OCI-LY7 (cell line): ENCODE measurements around the gene CENPVL1. TPM values are rescaled to one million over a fixed set of nuclear protein-coding genes. Genes with fewer than 3 reads are reported as not detected.

Experiments
- BruUV-seq: library from RNA; stranded (reverse); fragments of 400-500 nt; replicated peaks from 2 replicates; lab custom pipeline; 2021; lab: Mats Ljungman, UMichigan
- CTCF ChIA-PET: fragments of 300-600 bp; sonication (Branson Sonifier 250); formaldehyde crosslinking; loops from one replicate; lab custom pipeline; 2022; ENCODE audit warnings: antibody characterized with exemption; ENCODE audit not compliant: unreplicated experiment; lab: Charles Lee
- POLR2A ChIA-PET: fragments of 300-600 bp; sonication (Branson Sonifier 250); formaldehyde crosslinking; loops from one replicate; lab custom pipeline; 2022; ENCODE audit warnings: antibody characterized with exemption; lab: Charles Lee
- DNase-seq: peaks from one replicate; pipeline ENCODE4 v3.0.0-alpha.2; 2015; ENCODE audit warnings: low spot score
- H2AFZ ChIP-seq: fragments of 200-600 bp; sonication (generic), shearing (Covaris generic); 2 replicates; pipeline ENCODE4 v1.6.1; 2014; ENCODE audit warnings: mild to moderate bottlenecking, antibody characterized with exemption, low read length, moderate library complexity
- H3K27ac ChIP-seq: fragments of 200-600 bp; sonication (generic); 2 replicates; pipeline ENCODE4 v1.5.1; 2014; ENCODE audit warnings: mixed run types, low read depth, mild to moderate bottlenecking, moderate library complexity, low read length, inconsistent platforms; ENCODE audit not compliant: poor library complexity, severe bottlenecking
- H3K36me3 ChIP-seq: fragments of 200-600 bp; sonication (generic); 2 replicates; pipeline ENCODE4 v1.6.1; 2014; ENCODE audit warnings: mild to moderate bottlenecking, antibody characterized with exemption, low read length, moderate library complexity, mixed read lengths; ENCODE audit not compliant: insufficient read depth
- H3K4me1 ChIP-seq: fragments of 200-600 bp; sonication (generic); 2 replicates; pipeline ENCODE4 v1.5.1; 2014; ENCODE audit warnings: mild to moderate bottlenecking, low read length; ENCODE audit not compliant: insufficient read depth, poor library complexity, severe bottlenecking
- H3K4me2 ChIP-seq: fragments of 200-600 bp; sonication (generic); 2 replicates; pipeline ENCODE4 v1.6.1; 2014; ENCODE audit warnings: mild to moderate bottlenecking, low read length
- H3K4me3 ChIP-seq: fragments of 200-600 bp; sonication (generic); 2 replicates; pipeline ENCODE4 v1.5.1; 2014; ENCODE audit warnings: mild to moderate bottlenecking, low read depth, low read length; ENCODE audit not compliant: poor library complexity, severe bottlenecking
- H3K79me2 ChIP-seq: fragments of 200-600 bp; sonication (generic); 2 replicates; pipeline ENCODE4 v1.6.1; 2016; ENCODE audit warnings: low read depth, mild to moderate bottlenecking, low read length, moderate library complexity, mixed read lengths; ENCODE audit not compliant: insufficient read depth
- H3K9me2 ChIP-seq: fragments of 200-600 bp; sonication (generic); 2 replicates; pipeline ENCODE4 v1.6.1; 2016; ENCODE audit warnings: mild to moderate bottlenecking, low read length, mixed read lengths; ENCODE audit not compliant: insufficient read depth
- H3K9me3 ChIP-seq: fragments of 200-600 bp; sonication (generic); 2 replicates; pipeline ENCODE4 v1.6.1; 2014; ENCODE audit warnings: mild to moderate bottlenecking, mixed run types, low read length, mixed read lengths
- H4K20me1 ChIP-seq: fragments of 200-600 bp; sonication (generic); 2 replicates; pipeline ENCODE4 v1.6.1; 2014; ENCODE audit warnings: mild to moderate bottlenecking, antibody characterized with exemption, low read length, moderate library complexity, mixed read lengths; ENCODE audit not compliant: insufficient read depth
- CTCF ChIP-seq: fragments of 200-600 bp; sonication (generic); conservative IDR thresholded peaks from 2 replicates; pipeline ENCODE4 v1.5.1; 2014; ENCODE audit warnings: mild to moderate bottlenecking, antibody characterized with exemption, low read length, moderate library complexity, mixed read lengths
- EZH2phosphoT487 ChIP-seq: fragments of 200-600 bp; sonication (generic); IDR thresholded peaks from 2 replicates; pipeline ENCODE4 v1.6.1; 2018; ENCODE audit warnings: low read depth, borderline replicate concordance, mild to moderate bottlenecking, mixed run types, antibody characterized with exemption, low read length, moderate library complexity, mixed read lengths
- intact Hi-C: fragments of 100-400 bp; cut with micrococcal nuclease; formaldehyde crosslinking; loops from one replicate; pipeline ENCODE4 v1.10.0; 2022; ENCODE audit not compliant: unreplicated experiment
- total RNA-seq, 2 experiments: library from RNA; depleted of rRNA in 1 of 2; stranded (reverse); fragments of >200 nt in 1 of 2; shearing (Covaris generic) in 1 of 2; gene quantifications; 2 replicates each; pipeline ENCODE4 v1.2.3, GENCODE V29; 2014 to 2022

CENPVL1 gene
- total RNA-seq, 2 experiments from 2014 or later: not detected

- ChIA-PET CTCF (no interaction called here), POLR2A (no interaction called here)
- H4K20me1 ChIP-seq: no peaks in the 10 kb centered on the region
- no TSS peak for BruUV-seq
- DNase-seq: no peak
- TF ChIP-seq CTCF (no peak), EZH2phosphoT487 (no peak)
- H3K4me2 ChIP-seq: no peak overlapping the region
- H3K4me1 ChIP-seq: no peaks in the 10 kb centered on the region
- H2AFZ ChIP-seq: no peak overlapping the region
- no peaks in the 10 kb centered on the region for H3K36me3 ChIP-seq
- H3K9me3 ChIP-seq: no peaks in the 10 kb centered on the region
- H3K4me3 ChIP-seq: no peak overlapping the region
- H3K9me2 ChIP-seq: no peaks in the 10 kb centered on the region
- H3K27ac ChIP-seq: no peak overlapping the region
- intact Hi-C loops: no loop called here
- no peaks in the 10 kb centered on the region for H3K79me2 ChIP-seq
Measured at GRCh38 chrX:51760657-51761056, 50.3 kb downstream of the CENPVL1 start.

Other genes starting within 250 kb of the CENPVL1 start
- 21.5 and 24.5 TPM in 2 replicates for gene NUDT11, start 213.9 kb upstream of the CENPVL1 start, total RNA-seq (2014; rRNA removed; shearing (Covaris generic))
- 18.1 and 21.7 TPM in 2 replicates for gene NUDT11, start 213.9 kb upstream of the CENPVL1 start, total RNA-seq (2022)
- gene CENPVL3, start 91.6 kb upstream of the CENPVL1 start, total RNA-seq (2014; rRNA removed; shearing (Covaris generic)): not detected in 2 replicates
- gene CENPVL3, start 91.6 kb upstream of the CENPVL1 start, total RNA-seq (2022): not detected in 2 replicates
- gene CENPVL2, start 27.7 kb upstream of the CENPVL1 start, total RNA-seq (2014; rRNA removed; shearing (Covaris generic)): not detected in 2 replicates
- gene CENPVL2, start 27.7 kb upstream of the CENPVL1 start, total RNA-seq (2022): not detected in 2 replicates
- 6.6 and 6.8 TPM in 2 replicates for gene GSPT2, start 32.9 kb downstream of the CENPVL1 start, total RNA-seq (2014; rRNA removed; shearing (Covaris generic))
- gene GSPT2, start 32.9 kb downstream of the CENPVL1 start, total RNA-seq (2022): 10.1 TPM in 2 replicates
- gene MAGED1, start 183.1 kb downstream of the CENPVL1 start, total RNA-seq (2014; rRNA removed; shearing (Covaris generic)): 36.8 and 38.0 TPM in 2 replicates
- 58.7 and 60.0 TPM in 2 replicates for gene MAGED1, start 183.1 kb downstream of the CENPVL1 start, total RNA-seq (2022)